GM12878 (cell line): ENCODE results near the gene DMBX1. TPM values are rescaled to one million over a fixed set of nuclear protein-coding genes. Genes with fewer than 3 reads are reported as not detected.

ENCODE experiments used
- ATAC-seq: fragments of 200-7000 bp; cut with Tn5 transposase; 3 replicates; pipeline ENCODE4 v1.9.1; 2020; ENCODE audit warnings: mild to moderate bottlenecking, moderate library complexity
- BruUV-seq: library from RNA; stranded (reverse); fragments of 400-500 nt; replicated peaks from 2 replicates; lab custom pipeline; 2021; lab: Mats Ljungman, UMichigan
- CTCF ChIA-PET: fragments of 300-600 bp; sonication (Branson Sonifier 250); formaldehyde crosslinking; extraction: SDS; loops from one replicate; lab custom pipeline; 2021; ENCODE audit warnings: inconsistent platforms; lab: Yijun Ruan, JAX
- POLR2A ChIA-PET: fragments of 350-600 bp; formaldehyde crosslinking; extraction: SDS; loops from one replicate; lab custom pipeline; 2021; ENCODE audit warnings: inconsistent platforms; lab: Charles Lee
- RAD21 ChIA-PET: fragments of 300-600 bp; sonication (Branson Sonifier 250); formaldehyde crosslinking; loops from one replicate; lab custom pipeline; 2023; ENCODE audit warnings: antibody characterized with exemption; ENCODE audit not compliant: unreplicated experiment; lab: Charles Lee
- SMC1A ChIA-PET: fragments of 300-600 bp; sonication (Branson Sonifier 250); formaldehyde crosslinking; loops from one replicate; lab custom pipeline; 2023; ENCODE audit not compliant: unreplicated experiment, uncharacterized antibody; lab: Charles Lee
- DNase-seq: peaks from one replicate; pipeline ENCODE4 v3.0.0-alpha.2; 2011; ENCODE audit warnings: low read depth, low spot score
- FAIRE-seq: peaks from 3 replicates; lab custom pipeline; 2011; peaks lifted over from hg19 to GRCh38; lab: Jason Lieb, UNC
- H2AFZ ChIP-seq: 2 replicates; pipeline ENCODE4 v1.6.0; 2011; ENCODE audit warnings: low read depth, low read length, control low read depth; ENCODE audit not compliant: control insufficient read depth
- H3K27ac ChIP-seq: 2 replicates; pipeline ENCODE4 v1.5.1; 2011; ENCODE audit warnings: control low read depth; ENCODE audit not compliant: control insufficient read depth, insufficient read depth
- H3K27me3 ChIP-seq, 2 experiments: replicated peaks in 1 of 2; 2 replicates each; pipeline versions ENCODE4 v1.6.0 to v1.6.1; 2011; ENCODE audit warnings: low read length in 1 of 2; ENCODE audit not compliant: control insufficient read depth in 2 of 2, insufficient read depth in 2 of 2
- H3K36me3 ChIP-seq, 2 experiments: 2 replicates each; pipeline ENCODE4 v1.5.1; 2011; ENCODE audit warnings: low read length in 1 of 2; ENCODE audit not compliant: control insufficient read depth in 2 of 2, insufficient read depth in 2 of 2
- H3K4me1 ChIP-seq: 2 replicates; pipeline ENCODE4 v1.6.1; 2011; ENCODE audit warnings: mild to moderate bottlenecking, low read length, moderate library complexity, mixed read lengths; ENCODE audit not compliant: control insufficient read depth, insufficient read depth
- H3K4me2 ChIP-seq: 2 replicates; pipeline ENCODE4 v1.6.0; 2011; ENCODE audit warnings: control low read depth; ENCODE audit not compliant: control insufficient read depth, insufficient read depth
- H3K4me3 ChIP-seq: fragments of 200-600 bp; sonication (generic); 2 replicates; pipeline ENCODE4 v1.5.1; 2016
- H3K79me2 ChIP-seq: 2 replicates; pipeline ENCODE4 v1.6.0; 2011; ENCODE audit warnings: low read length; ENCODE audit not compliant: control insufficient read depth, insufficient read depth
- H3K9ac ChIP-seq: 2 replicates; pipeline ENCODE4 v1.8.0; 2011; ENCODE audit warnings: low read length, control low read depth, mixed read lengths; ENCODE audit not compliant: control insufficient read depth, insufficient read depth
- H3K9me3 ChIP-seq: replicated peaks from 3 replicates; pipeline ENCODE4 v1.5.1; 2011; ENCODE audit warnings: mild to moderate bottlenecking, low read length; ENCODE audit not compliant: control insufficient read depth, insufficient read depth
- H4K20me1 ChIP-seq: 2 replicates; pipeline ENCODE4 v1.6.0; 2011; ENCODE audit not compliant: control insufficient read depth, insufficient read depth
- EED ChIP-seq: sonication (generic); IDR thresholded peaks from 2 replicates; pipeline ENCODE4 v1.6.1; 2016; ENCODE audit warnings: antibody characterized with exemption, low read depth
- GABPA ChIP-seq: IDR thresholded peaks from 2 replicates; pipeline ENCODE4 v1.6.1; 2014; ENCODE audit warnings: antibody characterized with exemption, low read depth, mild to moderate bottlenecking, inconsistent platforms
- RB1 ChIP-seq: fragments of 450-650 bp; formaldehyde crosslinking; IDR thresholded peaks from 2 replicates; pipeline ENCODE4 v1.6.1; 2017; ENCODE audit warnings: mild to moderate bottlenecking, borderline replicate concordance
- SKIL ChIP-seq: fragments of 450-650 bp; IDR thresholded peaks from 2 replicates; pipeline ENCODE4 v1.6.1; 2017; ENCODE audit warnings: mild to moderate bottlenecking, low read depth, inconsistent platforms; ENCODE audit not compliant: poor library complexity, severe bottlenecking
- SREBF1 ChIP-seq: IDR thresholded peaks from 2 replicates; pipeline ENCODE4 v1.6.1; 2012; ENCODE audit warnings: mild to moderate bottlenecking, low read length
- SREBF2 ChIP-seq: IDR thresholded peaks from 2 replicates; pipeline ENCODE4 v1.6.1; 2012; ENCODE audit warnings: mild to moderate bottlenecking, low read length
- whole genome bisulfite sequencing: methylation state at CpG from one replicate; pipeline ENCODE4 v1.1.6; 2016; ENCODE audit warnings: low lambda C conversion rate; ENCODE audit not compliant: insufficient replicate concordance, insufficient coverage; ENCODE audit errors: missing lambda C conversion rate; 5-methylcytosine and 5-hydroxymethylcytosine counted together
- in situ Hi-C: fragments of 300-500 bp; cut with MboI; formaldehyde crosslinking; loops from 9 replicates; pipeline ENCODE4 v1.14.3; 2018; ENCODE audit warnings: mixed read lengths
- intact Hi-C: fragments of 100-400 bp; cut with micrococcal nuclease; formaldehyde crosslinking; loops from one replicate; pipeline ENCODE4 v1.14.2; 2022; ENCODE audit not compliant: unreplicated experiment
- polyA plus RNA-seq, 11 experiments: library from polyadenylated mRNA; depleted of rRNA in 4 of 11; unstranded in 6 of 11; stranded (reverse) in 5 of 11; fragments of >200 nt; fragmentation: Nextera tagmentation in 4 of 11; fragmentation: Illumina TruSeq in 1 of 11; extraction: Ambion mirVana in 4 of 11; extraction: Trizol in 1 of 11; gene quantifications; 1 replicate in 1 of 11; 2 replicates in 10 of 11; pipeline versions ENCODE4 v1.2.1 to v1.2.3, GENCODE V29; 2011 to 2016; ENCODE audit warnings: inconsistent platforms in 2 of 11, missing spikeins in 2 of 11, low read depth in 1 of 11
- total RNA-seq, 4 experiments: library from RNA; depleted of rRNA in 3 of 4; stranded (reverse); fragments of >200 nt in 3 of 4; fragmentation: Illumina TruSeq in 1 of 4; extraction: Trizol in 1 of 4; gene quantifications; 2 replicates each; pipeline versions ENCODE4 v1.2.1 to v1.2.3, GENCODE V29; 2013 to 2021

Gene DMBX1
- total and polyA plus RNA-seq, 10 of the 15 experiments (the other 5 are each of a cell fraction or from before 2014, with no cell fraction given) = 0.03 TPM; not detected in 9

- TF ChIP-seq SKIL (no peak), SREBF1 (no peak)
Observed at GRCh38 chr1:46530791-46531409, 41.3 kb downstream of the DMBX1 start (continued).

GRCh38 chr1:46532095-46532494 lies 42.5 kb downstream of the DMBX1 start:
- FAIRE-seq = no peak
- Histone ChIP-seq H4K20me1 (no peaks in the 10 kb centered on the region), H3K27me3 (peaks cover 5 to 12% of the 10 kb centered on the region in 2 experiments; a peak in 2 of 4 replicates), H3K79me2 (no peaks in the 10 kb centered on the region), H3K9me3 (no peaks in the 10 kb centered on the region), H3K27ac (no peak overlapping the region), H3K36me3 (no peaks in the 10 kb centered on the region)
- in situ Hi-C loops (no loop called here), intact Hi-C loops (loop anchor here (5.0 kb wide), 1 partner anchor 195 kb away; no protein-coding TSS in a partner anchor)
- CTCF ChIA-PET = interaction anchor here (1.0 to 6.9 kb wide), 3 partner anchors 55 to 91 kb away, joined by 4 to 93 read pairs (median 12); no protein-coding TSS in a partner anchor
- RAD21 ChIA-PET = no interaction called here
- ATAC-seq = no peak
- DNase-seq = no peak
- POLR2A ChIA-PET = interaction anchor here (0.6 kb wide), 1 partner anchor 88 kb away, joined by 4 read pairs; no protein-coding TSS in a partner anchor
- no TSS peak for BruUV-seq
- TF ChIP-seq EED (no peak), GABPA (no peak), SREBF2 (no peak), RB1 (no peak)
- TF ChIP-seq, all 136 proteins: peak for 0
- Histone ChIP-seq H3K9ac (no peak overlapping the region), H3K4me2 (no peak overlapping the region), H3K4me1 (no peaks in the 10 kb centered on the region), H3K4me3 (no peak overlapping the region), H2AFZ (no peak overlapping the region)
- SMC1A ChIA-PET = no interaction called here
- WGBS = 9% methylated on average over 3 of the region's 3 CpGs
